ENCODE data around the gene HAPLN3.
A peak's percentile ranks its signal among the peaks of the same experiment; 100 is the strongest.
"Not testable (repeated sequence)": the region's sequence is repeated elsewhere in the genome, so short reads cannot be mapped to it uniquely, and the experiment has no call there.

The HAPLN3 gene, protein sequence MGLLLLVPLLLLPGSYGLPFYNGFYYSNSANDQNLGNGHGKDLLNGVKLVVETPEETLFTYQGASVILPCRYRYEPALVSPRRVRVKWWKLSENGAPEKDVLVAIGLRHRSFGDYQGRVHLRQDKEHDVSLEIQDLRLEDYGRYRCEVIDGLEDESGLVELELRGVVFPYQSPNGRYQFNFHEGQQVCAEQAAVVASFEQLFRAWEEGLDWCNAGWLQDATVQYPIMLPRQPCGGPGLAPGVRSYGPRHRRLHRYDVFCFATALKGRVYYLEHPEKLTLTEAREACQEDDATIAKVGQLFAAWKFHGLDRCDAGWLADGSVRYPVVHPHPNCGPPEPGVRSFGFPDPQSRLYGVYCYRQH

DNA sequence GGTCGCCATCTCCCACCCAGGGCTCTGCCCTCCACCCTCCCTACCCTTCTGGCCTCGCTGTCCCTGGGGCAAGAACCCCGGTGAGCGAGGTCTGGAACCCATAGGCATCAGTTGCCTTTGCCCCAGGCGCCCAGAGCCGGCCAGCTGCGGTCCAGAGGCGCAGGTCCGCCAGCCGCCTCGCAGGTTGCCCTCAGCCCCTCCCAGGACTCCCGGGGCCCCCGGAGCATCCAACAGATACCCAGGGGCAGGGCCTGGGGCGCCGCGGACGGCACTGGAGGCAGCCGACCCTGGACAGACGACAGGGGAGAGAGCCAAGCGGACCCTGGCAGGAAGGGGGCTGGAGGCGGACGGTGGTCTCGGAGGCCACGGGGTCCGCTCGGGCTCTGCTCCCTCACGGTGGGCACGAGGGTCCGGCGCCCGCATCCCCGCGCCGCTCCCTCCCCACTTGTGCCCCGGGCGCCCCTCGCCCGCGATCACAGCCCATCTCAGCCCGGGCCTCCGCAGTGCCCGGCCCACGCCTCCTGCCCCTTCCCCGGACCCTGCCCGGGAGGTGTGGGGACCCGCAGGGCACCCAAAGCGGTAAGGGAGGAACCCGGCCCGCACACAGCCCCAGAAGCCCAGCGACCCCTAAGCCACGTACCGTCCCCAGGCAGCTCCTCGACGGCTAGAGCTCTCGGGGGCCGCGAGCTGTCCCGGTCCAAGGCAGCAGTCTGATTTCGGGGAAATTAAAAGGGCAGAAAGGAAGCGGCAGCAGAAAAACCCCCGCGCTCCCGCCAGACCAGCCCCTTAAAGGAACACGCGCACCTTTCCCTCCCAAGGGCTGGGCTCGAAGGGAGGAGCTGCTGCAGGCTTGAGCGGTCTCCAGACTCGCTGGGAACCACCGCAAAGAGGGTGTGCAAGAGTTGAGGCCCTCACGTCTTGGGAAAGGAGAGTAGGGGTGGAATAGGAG is at the start of gene HAPLN3:
TSS of gene HAPLN3 (minus strand) at position 726 of the 949 bp plus-strand sequence. CDS start 8,246 bp downstream, outside the sequence.
- DNase-seq = peak; percentile 76

DNA sequence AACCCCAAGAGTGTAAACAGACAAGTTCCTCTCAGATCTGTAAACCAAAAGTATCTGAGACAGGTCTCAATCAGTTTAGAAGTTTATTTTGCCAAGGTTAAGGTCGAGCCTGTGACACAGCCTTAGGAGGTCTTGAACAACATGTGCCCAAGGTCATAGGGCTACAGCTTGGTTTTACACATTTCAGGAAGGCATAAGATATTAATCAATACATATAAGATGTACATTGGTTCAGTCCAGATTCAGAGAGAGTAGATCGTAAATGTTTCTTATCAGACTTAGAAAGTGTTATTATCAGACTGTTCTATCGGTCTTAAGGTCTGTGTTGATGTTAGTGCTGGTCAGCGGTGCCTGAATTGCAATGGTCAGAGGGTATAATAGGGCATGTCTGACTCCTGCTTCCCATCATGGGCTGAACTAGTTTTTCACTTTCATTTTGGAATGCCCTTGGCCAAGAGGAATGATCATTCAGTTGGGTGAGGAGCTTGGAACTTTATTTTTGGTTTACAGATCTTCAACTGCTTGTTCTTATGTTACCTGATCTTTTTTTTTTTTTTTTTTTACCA is 44.8 kb upstream of the HAPLN3 start:
- no peak for DNase-seq

DNA sequence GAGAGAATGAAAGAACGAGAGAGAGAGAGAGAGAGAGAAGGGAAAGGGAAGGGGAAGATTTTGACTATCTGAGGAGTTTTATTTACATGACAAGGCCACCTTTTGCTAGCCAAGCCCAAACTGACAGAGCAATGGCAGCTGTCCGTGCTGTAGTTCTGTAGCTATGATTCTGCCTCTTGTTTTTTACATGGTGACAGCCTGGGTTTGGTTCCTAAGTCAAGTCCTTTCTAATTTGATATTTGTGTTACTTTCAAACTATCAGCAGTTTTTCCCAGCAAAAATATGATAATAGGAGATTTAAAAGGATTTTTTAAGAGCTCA is 44.1 kb upstream of the HAPLN3 start:
- no peak for DNase-seq

DNA sequence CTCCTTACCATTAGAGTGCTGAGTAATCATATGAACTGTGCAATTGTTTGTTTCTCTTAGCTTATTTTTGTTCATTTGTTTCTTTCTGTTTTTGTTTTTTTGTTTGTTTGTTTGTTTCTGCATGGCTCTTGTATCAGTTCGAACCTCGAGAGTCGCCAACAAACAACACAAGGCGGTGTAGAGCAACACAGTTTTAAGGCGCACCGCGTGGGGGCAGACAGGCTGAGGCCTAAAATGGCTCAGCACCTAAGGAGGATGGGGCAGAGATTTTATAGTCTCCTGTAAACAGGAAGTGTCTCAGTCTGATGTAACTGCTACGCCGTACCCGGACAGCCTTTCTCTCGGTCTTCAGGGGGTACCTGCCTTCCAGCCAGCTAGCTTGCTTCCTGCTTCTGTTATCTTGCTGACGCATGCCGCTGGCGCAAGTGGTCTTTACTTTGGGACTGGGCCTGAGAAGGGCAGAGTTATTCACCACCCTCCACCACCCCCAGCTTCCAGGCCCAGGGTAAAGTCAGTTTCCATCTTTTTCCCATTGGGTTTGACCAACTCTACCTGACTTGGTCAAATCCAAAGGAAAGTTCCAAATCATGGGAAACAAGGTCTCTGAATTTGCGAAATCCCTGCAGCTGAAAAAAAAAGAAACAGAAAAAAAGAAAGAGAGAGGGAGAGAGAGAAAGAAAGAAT is 43.6 kb upstream of the HAPLN3 start:
- DNase-seq = no peak

DNA sequence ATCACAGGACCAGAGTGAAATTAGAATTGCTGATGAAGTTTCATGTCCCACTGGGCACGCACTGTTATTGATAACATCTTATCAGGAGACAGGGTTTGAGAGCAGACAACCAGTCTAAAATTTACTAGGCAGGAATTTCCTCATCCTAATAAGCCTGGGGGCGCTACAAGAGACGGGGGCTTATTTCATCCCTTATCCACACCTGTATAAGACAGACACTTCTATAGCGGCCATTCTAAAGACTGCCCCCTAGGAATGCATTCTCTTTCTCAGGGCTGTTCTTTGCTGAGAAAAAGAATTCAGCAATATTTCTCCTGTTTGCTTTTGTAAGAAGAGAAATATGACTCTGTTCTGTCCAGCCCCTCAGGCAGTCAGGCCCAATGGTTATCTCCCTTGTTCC is 39.1 kb upstream of the HAPLN3 start:
- DNase-seq = not testable (repeated sequence)

DNA sequence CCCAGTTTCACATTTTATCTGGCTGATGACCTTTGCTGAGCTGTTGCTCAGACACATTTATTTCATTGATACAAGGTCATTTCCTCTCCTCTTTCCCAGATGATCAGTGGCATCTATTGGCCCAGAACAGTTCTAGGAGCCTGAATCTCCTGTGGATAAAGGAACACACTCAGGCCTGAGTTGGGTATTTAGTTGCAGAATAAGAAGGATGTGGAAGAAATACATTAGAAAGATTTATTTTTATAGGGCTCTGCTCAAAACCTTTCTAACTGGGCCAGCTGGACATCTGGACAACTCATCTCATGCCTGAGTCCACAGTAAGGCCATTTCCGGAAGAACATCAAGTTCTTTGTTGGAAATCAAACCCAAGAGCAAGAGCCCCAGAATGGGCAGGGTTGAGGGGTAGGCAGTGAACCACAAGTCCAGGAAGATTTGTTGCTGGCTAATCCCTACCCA is 37.6 kb upstream of the HAPLN3 start:
- no peak for DNase-seq

DNA sequence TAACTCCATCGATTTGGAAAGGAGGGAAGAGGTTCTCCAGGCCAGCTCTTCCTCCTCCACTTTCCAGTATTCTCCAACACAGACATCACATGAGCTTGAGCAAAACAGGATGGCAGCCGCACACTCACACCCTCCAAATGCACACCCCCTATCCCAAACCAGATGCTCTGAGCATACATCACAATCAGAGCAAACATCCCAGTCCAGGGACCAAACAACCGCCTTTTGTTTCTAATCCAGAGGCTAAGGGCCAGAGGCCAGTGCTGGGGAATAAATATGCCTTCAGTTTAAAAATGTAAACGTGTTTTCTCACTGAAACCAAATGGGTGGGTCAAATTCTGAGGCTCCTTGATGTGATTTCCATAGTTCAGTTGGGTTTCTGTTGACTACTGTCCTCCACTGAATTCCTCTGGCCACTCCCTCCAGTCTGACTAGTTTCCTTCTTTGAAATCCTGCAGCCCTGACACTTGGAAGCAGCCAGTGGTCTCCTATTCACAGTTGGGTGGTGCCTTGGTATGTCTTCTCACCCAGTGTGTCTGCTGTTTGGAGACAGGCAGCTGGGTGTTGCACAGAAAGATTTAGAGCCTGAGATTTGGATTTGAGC is 37.0 kb upstream of the HAPLN3 start:
- no peak for DNase-seq

DNA sequence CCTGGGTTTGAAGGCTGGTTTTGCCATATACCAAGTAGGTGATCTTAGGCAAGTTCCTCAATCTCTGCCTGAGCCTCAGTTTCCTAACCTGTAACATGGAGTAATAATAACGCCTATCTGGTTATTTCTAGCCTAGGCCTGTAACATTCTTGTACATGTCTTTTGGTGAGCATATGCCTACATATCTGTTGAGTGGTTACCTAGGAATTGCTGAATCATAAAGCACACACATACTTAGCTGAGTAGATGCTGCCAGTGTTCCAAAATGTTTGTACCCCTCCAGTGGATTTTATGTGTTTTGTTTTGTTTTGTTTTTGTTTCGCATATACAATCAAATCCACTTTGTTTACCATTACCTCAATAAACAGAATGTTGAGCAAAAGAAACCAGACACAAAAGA is 35.2 kb upstream of the HAPLN3 start:
- no peak for DNase-seq

DNA sequence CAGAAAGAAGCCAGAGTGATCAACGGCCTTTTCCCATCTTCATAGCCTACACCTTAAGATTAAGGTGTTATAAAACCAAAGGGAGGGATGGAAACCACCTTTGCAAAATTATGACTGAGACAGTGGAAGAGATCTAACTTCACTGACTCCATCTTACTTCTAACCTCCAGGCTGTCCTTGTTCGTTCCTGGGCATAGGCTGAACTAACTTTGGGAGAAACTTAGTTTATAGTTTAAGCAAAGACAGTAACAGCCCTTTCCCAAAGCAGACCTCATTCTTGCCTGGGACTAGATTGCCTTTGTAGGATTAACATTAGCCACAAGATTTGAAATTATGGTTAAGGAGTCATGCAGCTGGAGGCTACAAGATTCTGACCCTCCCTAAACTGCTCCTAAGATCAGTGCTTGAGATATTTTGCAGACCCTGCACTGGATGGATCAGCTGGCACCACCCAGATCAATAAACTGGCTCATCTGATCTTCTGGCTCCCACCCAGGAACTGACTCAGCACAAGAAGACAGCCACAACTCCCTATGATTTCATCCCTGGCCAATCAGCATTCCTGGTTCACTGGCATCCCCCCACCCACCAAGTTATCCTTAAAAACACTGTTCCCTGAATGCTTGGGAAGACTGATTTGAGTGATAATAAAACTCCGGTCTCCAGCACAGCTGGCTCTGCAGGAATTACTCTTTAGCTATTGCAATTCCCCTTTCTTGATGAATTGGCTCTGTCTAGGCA is 34.2 kb upstream of the HAPLN3 start:
- not testable (repeated sequence) for DNase-seq

DNA sequence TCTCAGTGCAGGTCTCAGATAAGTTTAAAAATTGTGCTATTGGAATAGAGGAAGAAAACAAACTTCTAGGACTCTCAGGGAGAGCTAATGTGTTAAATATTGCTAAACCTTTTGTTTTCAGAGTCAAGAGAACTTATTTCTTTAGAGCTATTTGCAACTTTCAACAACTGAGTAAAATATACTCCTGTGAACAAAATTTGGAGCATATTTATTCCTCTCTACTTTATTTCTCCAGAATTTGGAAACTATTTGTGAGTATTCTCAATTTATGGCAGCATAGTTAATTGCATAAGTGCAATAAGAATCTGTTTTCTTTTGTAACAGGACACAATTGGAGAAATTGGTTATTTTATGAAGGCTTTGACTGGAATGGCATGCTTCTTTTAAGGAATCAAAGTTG is 32.8 kb upstream of the HAPLN3 start:
- not testable (repeated sequence) for DNase-seq

DNA sequence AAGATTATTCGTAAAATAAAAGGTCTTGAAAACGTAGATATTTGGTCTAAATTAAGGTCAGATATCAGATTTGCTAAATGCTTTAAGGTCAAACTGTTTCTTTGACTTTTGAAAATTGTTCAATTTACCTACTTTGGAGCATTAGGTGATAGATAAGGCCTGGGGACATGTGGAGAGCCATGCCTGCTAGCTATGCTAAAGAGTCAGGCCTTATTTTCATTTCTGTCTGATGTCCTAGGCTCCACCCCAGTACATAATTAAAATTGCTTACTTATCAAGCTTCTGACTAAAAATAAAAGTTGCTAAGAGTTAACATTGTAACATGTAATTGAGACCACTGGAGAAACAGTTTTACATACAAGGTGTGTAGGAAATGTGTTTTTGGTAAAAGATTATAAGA is 30.3 kb upstream of the HAPLN3 start:
- not testable (repeated sequence) for DNase-seq

DNA sequence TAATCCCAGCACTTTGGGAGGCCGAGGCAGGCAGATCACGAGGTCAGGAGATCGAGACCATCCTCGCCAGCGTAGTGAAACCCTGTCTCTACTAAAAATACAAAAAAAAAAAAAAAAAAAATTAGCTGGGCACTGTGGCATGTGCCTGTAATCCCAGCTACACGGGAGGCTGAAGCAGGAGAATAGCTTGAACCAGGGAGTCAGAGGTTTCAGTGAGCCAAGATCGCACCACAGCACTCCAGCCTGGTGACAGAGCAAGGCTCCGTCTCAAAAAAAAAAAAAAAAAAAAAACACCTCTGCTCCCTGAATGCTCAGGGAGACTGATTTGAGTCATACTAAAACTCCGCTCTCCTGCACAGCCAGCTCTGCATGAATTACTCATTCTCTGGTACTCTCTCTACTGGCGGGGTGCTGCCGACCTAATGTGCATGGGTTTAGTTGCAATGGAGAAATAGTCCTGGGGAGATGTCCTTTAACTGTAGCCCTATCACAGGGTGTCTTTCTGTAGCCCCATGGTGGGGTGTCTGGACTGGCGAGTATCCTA is 25.6 kb upstream of the HAPLN3 start:
- DNase-seq = peak; percentile 91

DNA sequence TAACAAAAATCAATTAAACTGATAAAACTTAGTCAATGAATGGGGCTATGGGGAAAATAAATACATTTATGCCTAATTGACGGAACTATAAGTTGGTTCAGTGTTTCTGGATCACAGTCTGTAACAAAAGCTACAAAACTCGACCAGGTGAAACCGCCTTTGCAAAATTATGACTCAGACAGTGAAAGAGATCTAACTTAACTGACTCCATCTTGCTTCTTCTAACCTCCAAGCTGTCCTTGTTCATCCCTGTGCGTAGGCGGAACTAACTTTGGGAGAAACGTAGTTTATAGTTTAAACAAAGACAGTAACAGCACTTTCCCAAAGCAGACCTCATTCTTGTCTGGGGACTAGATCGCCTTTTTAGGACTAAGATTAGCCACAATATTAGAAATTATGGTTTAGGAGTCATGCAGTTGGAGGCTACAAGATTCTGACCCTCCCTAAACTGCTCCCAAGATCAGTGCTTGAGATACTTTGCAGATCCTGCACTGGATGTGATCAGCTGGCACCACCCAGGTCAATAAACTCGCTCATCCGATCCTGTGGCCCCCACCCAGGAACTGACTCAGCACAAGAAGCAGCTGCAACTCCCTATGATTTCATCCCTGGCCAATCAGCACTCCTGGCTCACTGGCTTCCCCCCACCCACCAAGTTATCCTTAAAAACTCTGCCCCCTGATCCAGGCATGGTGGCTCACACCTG is 25.0 kb upstream of the HAPLN3 start:
- peak; percentile 75 for DNase-seq

DNA sequence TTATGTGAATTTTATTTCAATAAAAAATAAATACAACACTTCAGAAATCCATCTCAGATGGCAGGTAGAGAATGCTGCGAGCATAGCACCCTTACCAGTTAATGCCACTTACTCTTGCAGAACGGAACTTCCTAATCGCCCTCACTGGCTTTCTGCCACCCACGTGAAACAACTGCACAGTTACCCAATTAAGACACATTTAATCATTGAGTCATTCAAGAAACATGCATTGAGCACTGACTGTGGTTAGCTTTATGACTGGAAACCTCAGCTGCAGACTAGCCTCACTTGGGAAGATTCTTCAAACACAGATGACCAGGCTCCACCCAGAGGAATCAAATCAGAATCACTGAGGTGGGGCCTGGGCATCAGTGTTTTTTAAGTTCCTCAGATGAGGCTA is 23.4 kb upstream of the HAPLN3 start:
- DNase-seq = peak; percentile 93

DNA sequence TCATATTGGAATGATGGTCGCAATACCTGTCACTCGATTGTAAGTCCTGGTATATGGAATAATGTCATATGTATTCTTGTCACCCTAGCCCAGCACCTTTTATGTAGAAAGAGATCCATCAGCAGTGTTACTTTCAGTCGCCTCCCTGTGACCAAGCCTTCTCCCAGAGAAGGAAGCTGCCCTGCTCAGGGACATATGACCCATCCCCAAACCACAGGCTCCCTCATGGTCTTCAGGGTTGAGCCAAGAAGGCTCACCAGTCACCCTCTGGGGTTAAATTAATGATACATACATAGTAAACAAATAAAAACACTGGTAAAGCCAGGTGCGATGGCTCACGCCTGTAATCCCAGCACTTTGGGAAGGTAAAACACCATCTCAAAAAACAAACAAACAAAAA is 22.4 kb upstream of the HAPLN3 start:
- DNase-seq = no peak

DNA sequence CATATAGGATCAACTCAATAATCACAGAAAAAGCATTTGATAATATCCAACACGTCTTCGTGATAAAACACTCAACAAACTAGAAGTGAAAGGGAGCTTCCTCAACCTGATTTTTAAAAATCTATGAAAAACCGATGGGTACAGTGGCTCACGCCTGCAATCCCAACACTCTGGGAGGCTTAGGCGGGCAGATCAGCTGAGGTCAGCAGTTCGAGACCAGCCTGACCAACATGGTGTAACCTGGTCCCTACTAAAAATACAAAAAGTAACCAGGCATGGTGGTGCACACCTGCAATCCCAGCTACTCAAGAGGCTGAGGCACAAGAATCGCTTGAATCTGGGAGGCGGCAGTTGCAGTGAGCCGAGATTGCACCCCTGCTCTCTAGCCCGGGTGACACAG is 20.0 kb upstream of the HAPLN3 start:
- no peak for DNase-seq

DNA sequence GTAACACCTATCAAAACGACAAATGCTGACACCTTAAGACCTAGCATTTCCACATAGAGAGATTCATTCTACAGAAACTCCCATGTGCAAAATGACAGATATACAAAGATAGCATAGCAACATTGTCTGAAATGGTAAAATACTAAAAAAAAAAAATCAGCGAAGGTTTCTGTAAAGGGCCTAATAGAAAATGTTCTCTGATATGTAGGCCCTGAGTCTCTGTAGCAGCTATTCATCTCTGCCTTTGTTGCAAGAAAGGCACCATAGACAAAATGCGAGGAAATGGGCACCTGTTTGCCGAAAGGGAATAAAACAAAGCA is 18.5 kb upstream of the HAPLN3 start:
- DNase-seq = no peak

DNA sequence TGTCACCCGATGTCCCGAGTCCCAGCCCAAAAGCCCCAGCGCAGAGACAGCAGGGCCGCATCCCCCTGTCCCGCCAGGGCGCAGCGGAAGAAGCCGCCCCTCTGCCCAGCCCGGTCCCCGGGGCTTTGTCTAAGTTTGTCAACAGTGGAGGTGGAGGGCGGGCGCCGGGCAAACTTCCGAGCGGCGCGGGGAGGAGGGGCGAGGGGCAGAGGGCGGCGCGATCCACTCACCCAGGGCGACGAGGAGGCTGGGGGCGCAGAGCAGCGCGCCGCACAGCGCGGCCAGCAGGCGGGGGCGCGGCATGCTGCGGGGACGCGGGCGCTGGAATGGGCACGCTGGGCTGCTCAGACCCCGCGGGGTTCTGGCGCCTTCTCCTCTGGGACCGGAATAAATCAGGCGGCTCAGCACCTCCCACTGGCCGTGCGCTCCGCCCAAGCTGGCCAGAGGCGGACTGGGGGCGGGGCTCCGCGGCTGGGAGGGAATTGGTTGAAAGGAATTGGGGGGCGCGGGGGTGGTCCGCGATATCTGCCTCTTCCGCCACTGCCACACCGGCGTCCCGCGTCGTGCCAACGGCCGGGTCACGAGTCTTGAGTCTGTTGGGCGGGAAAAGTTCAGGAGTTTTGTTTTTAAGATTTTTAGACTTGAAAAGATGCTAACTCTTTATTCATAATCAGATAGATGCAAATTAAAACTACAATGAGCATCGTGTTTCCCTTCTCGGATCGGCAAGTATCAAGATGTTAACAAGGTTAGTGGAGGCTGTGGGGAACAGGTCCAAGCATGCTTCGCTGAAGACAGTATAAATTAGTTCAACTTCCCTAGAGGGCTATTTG is 17.9 kb upstream of the HAPLN3 start, which contains the start of gene MFGE8:
TSS of gene MFGE8 (minus strand) at position 363 of the 833 bp plus-strand sequence. CDS start at position 303, 60 bp downstream.
- peak; percentile 76 for DNase-seq

DNA sequence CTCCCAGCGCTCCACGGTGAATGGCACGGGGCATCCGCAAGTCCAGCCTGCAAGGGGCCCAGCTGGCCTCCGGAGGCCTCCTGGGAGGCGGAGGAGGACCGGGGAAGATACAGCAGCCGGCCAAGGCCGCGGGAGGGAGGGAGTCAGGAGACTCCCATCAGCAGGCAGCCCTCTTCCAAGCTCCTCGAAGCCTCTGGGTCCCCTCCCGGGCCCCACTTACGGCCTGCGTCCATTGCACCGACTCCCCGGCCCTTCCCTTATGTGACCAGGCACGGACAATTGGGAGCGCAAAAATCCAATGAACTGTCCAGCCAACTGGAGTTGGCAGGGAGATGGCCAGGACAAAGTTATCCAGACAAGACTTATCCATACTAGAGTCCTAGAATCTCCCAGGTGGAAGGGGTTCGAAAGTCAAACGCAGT is 17.2 kb upstream of the HAPLN3 start:
- no peak for DNase-seq

DNA sequence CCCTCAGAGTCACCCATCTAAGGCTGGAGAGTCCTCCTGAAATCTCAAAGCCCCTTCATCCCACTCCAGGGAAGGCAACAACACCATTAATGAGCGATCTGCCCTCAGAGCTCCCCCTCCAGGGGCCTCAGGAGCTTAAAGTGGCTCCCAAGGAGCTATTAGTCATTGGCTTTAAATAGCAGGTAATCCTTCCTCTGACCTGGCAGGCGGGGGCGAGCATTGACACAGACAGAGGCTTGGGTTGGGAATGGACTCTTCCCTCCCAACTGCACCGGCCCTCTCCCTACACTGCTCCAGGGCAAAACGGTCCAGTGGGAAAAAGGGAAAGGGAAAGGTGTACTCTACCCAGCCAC is 16.4 kb upstream of the HAPLN3 start:
- DNase-seq = no peak
